GM10266 (cell line): ENCODE data around the gene SLC9A7.
A peak's percentile ranks its signal among the peaks of the same experiment; 100 is the strongest.

Experiments used
- DNase-seq: peaks from one replicate; pipeline ENCODE4 v3.0.0; 2012; ENCODE audit errors: extremely low spot score
- CTCF ChIP-seq: IDR thresholded peaks from 2 replicates; pipeline ENCODE4 v1.5.1; 2012; ENCODE audit warnings: mild to moderate bottlenecking, low read depth; ENCODE audit not compliant: control insufficient read depth, insufficient read depth; ENCODE audit errors: missing control alignments

SLC9A7 gene

GRCh38 chrX:46704767-46705386, 54.0 kb downstream of the SLC9A7 start:
- DNase-seq, result peak; percentile 11
- no peak for TF ChIP-seq CTCF

DNA sequence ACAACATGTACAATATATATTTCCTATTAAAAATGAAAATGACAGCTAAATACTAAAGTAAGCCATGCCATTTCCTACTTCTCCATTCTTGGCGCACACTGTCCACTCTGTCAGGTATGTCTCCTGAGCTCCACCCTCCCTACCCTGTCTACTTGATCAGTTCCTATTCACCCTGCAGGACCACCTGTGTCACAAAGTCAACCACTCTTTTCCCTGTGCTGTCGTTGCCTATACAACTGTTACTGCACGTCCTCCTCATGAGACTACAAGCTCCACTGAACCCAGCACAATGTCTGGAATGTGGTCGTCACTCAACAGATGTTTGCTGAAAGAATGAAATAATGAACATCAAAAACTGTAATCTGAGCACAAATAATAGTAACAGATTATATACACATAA, 54.9 kb downstream of the SLC9A7 start:
- no peak for TF ChIP-seq CTCF
- no peak for DNase-seq

- no peak for DNase-seq
- TF ChIP-seq CTCF, result no peak
Measured at GRCh38 chrX:46698691-46699090, 60.2 kb downstream of the SLC9A7 start.

DNA sequence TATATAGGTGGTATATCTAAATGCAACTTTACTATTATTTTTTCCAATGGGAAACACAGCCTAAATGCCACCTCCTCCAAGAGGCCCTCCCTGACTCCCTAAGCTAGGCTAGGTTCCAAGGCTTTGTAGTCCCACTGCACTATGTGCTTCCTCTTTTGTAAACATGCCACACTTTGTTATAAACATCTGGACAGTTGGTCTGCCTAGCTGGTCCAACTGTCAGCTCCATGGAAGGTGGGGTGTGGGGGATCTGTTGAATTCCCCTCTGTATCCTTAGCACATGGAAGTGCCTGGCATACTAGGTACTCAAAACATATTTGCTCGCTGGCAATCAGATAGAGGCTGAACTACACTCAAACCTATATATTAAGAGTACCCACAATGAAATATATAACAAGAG, 63.4 kb downstream of the SLC9A7 start:
- no peak for TF ChIP-seq CTCF

GRCh38 chrX:46694549-46694948, 64.4 kb downstream of the SLC9A7 start:
- no peak for DNase-seq
- no peak for TF ChIP-seq CTCF

More for the DNA sequence above, 63.4 kb downstream of the SLC9A7 start:
- DNase-seq, result no peak

- no peak for DNase-seq
- no peak for TF ChIP-seq CTCF
Measured at GRCh38 chrX:46693149-46693548, 65.8 kb downstream of the SLC9A7 start.

GRCh38 chrX:46690818-46691217, 68.1 kb downstream of the SLC9A7 start:
- TF ChIP-seq CTCF, result no peak

More at GRCh38 chrX:46690818-46691217, 68.1 kb downstream of the SLC9A7 start:
- no peak for DNase-seq
